MM.1S (cell line): Measurements from ENCODE around the gene CHRNA7.

Source experiments
- EZH2 ChIP-seq: fragments of 300-600 bp; sonication (generic); optimal IDR thresholded peaks from 2 replicates; pipeline ENCODE3; 2017; ENCODE audit warnings: low read depth, mild to moderate bottlenecking, antibody characterized with exemption, low read length, mixed read lengths
- TF ChIP-seq, protein P1 (sequence below): fragments of 300-600 bp; sonication (generic); IDR thresholded peaks from 2 replicates; pipeline ENCODE4 v1.5.1; 2016; ENCODE audit warnings: antibody characterized with exemption, low read length, mixed read lengths

DNA sequence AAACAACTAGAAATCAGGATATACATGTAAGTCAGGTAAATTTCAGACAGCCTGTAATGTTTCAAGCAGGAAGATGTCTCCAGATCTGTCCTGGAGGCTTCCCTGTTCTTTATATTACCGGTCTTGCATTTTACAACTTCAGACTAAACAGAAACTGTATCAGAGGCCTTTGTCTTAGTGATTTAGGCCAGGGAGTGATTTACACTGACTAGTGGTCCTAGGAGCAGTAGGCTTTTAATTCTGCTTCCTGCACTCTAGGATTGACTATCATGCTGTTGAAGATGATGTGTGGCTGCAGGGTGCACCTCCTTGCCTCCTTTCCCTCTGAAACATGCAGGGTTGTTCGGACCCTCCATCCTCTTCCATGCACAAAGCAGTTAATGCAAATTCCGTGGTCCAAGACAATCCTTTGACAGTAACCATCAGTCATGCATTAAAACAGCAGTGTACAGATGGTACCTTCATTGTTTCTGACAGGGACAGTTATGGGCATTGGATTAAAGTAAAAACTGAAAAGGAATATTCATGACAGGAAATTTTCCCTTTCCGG, 27.6 kb downstream of the CHRNA7 start:
- TF ChIP-seq, protein P1, sequence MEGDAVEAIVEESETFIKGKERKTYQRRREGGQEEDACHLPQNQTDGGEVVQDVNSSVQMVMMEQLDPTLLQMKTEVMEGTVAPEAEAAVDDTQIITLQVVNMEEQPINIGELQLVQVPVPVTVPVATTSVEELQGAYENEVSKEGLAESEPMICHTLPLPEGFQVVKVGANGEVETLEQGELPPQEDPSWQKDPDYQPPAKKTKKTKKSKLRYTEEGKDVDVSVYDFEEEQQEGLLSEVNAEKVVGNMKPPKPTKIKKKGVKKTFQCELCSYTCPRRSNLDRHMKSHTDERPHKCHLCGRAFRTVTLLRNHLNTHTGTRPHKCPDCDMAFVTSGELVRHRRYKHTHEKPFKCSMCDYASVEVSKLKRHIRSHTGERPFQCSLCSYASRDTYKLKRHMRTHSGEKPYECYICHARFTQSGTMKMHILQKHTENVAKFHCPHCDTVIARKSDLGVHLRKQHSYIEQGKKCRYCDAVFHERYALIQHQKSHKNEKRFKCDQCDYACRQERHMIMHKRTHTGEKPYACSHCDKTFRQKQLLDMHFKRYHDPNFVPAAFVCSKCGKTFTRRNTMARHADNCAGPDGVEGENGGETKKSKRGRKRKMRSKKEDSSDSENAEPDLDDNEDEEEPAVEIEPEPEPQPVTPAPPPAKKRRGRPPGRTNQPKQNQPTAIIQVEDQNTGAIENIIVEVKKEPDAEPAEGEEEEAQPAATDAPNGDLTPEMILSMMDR, result no peak
- no peak for TF ChIP-seq EZH2
